NB4 (cell line): ENCODE measurements around the gene THAP2.

ENCODE experiments used
- CTCF ChIP-seq: IDR thresholded peaks from one replicate; pipeline ENCODE4 v1.5.1; 2012; ENCODE audit warnings: low read depth, low read length
- MAX ChIP-seq: IDR thresholded peaks from 2 replicates; pipeline ENCODE4 v1.6.1; 2011; ENCODE audit warnings: low read depth, low read length
- POLR2A ChIP-seq: IDR thresholded peaks from 2 replicates; pipeline ENCODE4 v1.6.1; 2011; ENCODE audit warnings: mild to moderate bottlenecking; ENCODE audit not compliant: insufficient read length; ENCODE audit errors: extremely low read depth

- TF ChIP-seq CTCF (no peak), POLR2A (no peak), MAX (no peak)
Observed at GRCh38 chr12:71685312-71685906, 21.3 kb downstream of the THAP2 start.
